ENCODE data around the gene COMP.

COMP gene

DNA sequence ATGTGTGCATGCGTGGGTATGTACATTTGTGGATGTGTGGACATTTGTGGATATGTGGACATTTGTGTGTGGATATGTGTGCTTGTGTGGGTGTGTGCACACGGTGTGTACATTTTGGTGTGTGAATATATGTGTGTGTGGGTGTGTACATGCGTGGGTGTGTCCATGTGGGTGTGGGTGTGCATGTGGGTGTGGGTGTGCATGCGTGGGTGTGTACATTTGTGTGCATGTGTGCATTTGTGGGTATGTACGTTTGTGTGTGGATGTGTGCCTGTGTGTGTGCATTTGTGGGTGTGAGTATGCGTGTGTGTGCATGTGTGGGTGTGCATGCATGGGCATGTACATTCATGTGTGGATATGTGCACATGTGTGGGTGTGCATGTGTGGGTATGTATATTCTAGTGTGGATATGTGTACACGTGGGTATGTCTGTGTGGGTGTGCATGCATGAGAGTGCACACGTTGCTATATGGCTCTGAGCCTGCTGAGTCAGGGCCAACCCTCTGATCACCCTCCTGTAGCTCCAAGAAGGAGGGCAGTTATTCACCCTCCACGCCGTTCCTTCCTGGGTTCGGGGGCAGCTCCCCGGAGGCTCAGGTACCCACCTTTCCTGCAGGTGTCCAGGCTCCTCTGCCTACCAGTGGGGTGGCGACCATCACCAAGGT lies 20.3 kb downstream of the COMP start:
- H3K4me3 ChIP-seq (ENCODE audit: low read depth, low read length) = no peak overlapping the region

DNA sequence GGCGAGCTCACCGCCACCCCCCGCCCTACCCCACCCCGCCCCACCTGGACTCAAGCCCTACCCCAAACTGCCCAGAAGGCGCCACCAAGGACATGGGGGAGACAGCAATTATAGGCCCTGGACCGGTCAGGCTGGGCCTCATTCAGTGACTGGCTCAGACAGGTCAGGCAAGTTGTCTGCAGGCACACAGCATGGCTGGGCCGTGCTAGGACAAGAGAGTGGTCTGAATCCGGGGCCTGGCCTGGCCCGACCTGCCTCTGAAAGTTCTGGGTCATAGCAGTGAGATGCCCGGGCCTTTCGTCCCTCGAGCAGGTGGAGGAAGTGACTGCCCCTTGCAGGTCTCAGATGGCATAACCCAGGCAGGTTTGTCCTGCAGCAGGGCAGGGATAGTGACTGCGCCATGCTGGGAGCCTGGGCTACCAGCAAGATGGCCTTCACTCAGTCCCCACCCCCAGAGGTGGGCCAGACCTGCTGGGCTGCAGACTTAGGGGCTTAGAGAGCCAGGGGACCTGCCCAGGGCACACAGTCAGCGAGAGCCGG lies 21.0 kb downstream of the COMP start:
- no peak overlapping the region for H3K4me3 ChIP-seq (ENCODE audit: low read depth, low read length)

DNA sequence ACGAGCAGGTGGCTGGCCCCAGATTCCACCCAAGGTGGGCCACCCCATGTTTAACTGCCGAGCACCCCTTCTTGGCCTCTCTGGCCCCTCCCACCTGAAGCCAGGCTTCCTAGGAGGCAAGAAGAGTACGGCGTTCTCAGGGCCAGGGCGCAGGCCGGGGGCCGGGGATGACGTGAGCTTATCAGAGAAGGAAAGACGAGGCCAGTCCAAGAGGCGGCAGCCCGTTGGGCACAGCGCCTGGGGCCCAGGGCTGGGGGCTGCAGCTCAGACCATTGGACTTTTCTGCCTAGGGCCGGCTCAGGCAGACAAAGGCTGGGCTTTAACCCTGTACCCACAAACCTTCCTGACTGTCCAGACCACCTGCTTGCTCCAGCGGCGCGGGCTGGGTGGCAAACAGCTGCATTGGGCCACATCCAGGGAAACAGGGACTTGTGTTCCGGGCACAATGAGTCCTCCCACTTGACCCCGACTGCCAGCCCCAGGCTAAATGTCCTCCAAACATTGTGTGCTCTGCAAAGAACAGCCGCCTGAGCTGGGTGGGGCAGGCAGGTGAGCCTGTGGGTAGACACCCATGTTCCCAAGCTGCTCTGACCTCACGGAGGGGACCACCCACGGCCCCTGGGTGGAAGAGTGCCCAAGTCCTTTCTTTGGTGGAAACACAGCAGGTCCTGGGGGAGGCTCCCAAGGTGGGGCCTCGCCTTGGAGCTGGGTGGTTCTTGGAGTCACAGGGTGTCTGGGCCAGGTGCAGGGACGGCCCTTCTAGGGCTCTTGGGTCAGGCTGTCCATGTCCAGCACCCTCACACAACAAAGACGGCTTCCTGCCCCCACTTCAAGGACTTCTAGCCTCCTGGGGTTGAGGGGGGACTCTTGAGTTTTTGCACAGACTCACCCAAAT lies 21.9 kb downstream of the COMP start:
- no peak overlapping the region for H3K4me3 ChIP-seq (ENCODE audit: low read depth, low read length)

DNA sequence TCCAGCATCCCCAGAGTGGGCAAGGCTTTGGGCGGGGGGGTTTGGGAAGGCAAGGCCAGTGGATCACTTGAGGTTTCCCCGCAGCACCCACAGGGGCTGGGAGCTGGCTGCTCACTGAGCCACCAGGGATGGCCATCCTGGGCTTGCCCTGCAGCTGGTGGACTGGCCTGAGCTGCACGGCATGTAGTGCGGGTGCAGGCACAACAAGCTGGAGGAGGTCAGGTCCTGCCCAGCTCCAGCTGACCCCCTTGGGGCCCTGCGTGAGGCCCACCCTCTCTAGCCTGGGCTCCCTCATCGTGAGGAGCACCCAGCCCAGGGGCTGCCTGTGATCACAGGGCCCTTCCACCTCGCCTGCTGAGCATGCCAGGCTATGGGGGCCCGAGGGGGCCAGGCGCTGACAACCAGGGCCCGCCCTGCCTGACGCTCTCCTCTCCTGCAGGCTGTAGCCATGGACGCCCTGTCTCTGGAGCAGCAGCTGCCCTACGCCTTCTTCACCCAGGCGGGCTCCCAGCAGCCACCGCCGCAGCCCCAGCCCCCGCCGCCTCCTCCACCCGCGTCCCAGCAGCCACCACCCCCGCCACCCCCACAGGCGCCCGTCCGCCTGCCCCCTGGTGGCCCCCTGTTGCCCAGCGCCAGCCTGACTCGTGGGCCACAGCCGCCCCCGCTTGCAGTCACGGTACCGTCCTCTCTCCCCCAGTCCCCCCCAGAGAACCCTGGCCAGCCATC lies 22.9 kb downstream of the COMP start:
- no peak overlapping the region for H3K4me3 ChIP-seq (ENCODE audit: low read depth, low read length)

DNA sequence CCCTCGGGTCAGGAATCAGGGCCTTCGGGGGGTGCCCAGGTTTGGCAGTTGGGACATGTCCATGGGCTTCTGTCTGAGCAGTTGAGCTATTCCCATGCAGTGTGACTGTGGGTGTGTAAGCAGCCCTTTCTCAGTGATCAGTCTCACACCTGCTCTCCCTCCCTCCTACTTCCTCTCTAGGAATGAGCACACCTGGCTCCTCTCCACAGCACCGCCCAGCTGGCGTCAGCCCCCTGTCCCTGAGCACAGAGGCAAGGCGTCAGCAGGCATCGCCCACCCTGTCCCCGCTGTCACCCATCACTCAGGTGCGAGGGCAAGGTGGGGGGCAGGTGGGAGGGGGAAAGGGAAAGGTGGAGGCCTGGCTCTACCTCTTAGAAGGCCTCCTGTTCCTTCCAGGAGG lies 25.9 kb downstream of the COMP start:
- no peak overlapping the region for H3K4me3 ChIP-seq (ENCODE audit: low read depth, low read length)

DNA sequence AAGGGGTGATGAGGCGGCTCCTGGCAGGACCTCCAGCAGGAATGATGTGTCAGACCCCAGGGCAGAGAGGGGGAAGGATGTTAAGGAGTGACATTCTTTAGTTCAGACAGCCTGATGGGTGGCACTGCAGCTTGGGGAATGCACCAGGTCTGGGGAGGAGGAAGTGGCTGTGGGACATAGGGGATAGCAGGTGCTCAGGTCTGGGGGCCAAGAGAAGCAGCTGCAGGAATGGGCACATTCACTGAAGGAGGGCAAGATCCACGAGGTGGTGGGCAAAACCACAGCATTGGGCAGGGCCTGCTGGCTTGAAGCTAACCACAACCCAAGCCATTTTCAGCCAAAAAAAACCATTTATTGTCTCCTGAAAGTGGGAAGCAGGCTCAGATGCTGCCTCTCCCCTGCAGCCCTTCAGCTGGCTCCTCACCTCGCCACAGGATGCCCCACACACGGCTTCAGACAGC lies 26.5 kb downstream of the COMP start:
- H3K4me3 ChIP-seq (ENCODE audit: low read depth, low read length) = no peak overlapping the region

DNA sequence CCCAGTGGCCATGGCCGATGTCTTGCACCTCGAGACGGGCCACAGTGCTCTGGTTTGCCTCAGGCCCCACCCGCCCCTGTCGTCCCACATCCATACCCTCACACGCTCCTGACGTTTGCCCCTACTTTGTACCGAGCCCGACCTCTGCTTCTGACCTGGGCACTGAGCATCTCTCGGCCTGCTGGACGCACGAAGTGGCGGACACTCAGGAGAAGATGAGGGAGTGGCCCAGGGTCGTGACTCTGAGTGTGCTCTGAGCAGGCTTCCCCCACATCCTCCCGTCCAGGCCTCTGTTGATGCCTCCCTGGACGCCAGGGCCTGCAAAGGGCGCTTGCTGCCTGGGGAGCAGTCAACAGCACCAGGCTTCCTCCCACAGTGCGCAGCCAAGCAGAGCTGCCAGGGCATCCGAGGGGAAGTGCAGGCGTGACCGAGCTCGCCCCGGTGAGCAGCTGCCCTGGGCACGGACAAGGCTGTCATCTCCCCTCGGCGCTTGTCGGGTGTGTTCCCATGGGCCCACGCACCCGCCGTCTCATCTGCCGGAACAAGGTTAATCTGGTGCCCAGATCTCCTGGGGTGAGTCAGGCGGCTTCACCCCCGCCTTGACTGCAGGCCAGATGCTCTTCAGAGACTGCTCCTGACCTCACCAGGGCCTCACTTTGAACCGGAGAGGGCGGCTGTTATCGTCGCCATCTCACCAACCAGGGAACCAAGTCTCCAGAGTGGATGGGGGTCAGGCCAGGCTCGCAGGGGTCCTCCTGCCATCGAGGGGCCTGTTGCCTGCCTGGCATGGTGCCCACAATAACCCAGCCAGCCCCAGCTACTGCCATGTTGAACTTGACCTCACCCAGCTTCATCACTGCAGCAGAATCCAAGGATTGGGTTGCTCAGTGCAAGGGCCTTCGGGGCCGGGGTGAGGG lies 27.2 kb downstream of the COMP start:
- no peak overlapping the region for H3K4me3 ChIP-seq (ENCODE audit: low read depth, low read length)

DNA sequence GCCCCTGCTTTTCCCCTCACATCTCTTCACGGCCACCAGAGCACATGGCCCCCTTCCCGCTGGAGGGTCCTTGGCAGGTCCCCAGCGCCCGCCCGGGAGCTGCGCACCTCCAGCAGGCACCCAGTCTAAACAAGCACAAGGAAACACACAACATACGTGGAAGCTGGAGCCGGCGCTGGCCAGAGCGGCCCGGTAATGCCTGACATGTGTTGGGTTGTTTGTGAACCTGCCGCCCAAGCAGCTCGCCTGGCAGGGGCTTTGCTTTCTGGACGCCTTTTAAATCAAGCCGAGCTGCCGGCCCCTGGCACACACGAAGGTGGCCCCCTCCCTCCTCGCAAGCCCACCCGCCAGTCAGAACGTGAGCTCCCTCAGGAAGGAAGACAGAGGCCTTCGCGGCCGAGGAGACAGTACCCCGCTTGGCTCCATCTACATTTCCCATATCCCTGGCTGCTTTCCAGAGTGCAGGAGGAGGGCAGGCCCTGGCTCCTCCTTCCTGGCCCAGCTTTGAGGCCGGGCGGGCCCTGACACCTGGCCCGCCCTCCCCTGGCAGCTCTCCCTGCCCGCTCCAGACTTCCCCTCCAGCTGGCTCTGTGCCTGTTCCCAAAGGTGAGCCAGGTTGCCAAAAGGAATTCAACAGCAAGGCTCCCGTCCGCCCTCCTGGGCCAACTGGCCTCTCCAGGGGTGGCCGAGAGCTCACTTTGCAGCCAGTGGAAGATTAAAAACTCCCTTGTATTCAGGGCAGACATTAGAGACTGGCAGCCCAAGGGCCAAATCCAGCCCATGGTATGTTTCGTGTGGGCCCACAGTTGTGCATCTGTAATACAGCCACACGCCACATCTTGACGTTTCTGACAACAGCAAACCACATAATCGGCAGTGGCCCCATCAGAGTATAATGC lies 28.7 kb downstream of the COMP start:
- no peak overlapping the region for H3K4me3 ChIP-seq (ENCODE audit: low read depth, low read length)

DNA sequence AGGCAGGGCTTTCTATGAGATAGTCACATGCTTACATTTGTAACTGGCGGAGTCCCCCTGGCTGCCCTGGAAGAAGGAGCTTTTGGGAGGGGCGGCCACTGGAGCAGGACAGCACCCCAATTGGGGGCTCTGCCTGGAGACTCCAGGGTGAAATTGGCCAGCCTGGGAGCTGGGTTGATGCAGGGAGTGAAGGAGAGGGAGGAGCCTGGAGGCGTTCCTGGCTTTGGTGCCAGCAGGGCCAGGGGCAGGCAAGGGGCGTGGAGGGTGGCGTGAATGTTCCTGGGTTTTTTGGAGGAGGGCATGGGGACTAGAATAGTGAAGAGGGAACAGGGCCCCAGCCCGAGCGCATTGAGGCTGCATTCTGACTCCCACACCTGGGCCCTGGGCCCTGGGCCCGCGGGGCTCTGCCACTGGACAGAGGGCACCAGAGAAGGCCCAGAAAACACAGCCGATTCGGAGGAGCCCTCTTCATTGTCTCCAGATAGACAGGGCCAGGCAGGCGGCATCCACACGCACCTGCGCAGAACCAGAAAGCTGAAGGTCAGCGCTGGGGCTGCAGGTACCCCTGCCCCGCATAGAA lies 29.5 kb downstream of the COMP start:
- H3K4me3 ChIP-seq (ENCODE audit: low read depth, low read length) = no peak overlapping the region

DNA sequence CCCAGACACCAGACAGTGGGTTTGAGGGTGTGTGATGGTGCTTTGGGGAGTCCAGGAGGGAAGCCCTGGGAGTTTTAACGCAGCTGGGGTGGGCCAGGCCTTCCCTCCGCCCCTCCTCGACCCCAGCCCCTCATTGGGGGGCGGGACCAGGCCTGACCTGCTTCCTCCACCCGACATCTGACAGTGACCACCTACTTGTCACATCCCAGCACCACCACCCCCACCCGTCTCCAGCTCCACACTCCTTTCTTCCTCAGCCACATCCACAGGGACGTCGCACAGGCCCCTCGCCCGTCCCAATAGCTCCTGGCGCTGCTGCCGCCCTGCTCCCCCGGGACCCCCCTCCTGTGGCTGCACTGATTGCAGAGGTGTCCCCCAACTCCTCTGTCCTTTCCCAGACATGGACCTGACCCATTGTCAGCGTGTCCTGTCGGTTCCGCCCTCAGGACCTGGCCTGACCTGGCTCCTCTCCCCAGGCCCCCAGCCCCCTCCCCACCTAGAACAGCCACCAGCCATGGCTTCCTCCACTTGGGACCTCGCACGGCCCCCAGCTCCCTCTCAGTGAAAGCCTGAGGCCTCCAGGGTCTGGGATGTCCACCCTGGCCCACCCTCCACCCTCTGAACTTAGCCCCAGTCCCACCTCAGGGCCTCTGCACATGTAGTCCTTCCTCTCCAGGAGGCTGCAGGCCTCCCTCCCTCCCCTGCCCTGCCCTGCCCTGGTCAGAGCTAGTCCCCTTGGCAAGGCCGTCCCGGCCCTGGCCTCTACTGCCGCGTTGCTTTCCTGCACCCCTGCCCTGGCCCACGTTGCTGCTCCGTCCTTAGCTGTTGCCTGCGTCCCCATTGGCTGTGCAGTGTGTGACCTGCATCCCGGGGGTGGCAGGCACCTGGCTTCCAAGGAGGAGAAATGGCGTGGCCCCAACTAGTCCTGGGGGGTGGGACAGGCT lies 30.4 kb downstream of the COMP start:
- no peak overlapping the region for H3K4me3 ChIP-seq (ENCODE audit: low read depth, low read length)

DNA sequence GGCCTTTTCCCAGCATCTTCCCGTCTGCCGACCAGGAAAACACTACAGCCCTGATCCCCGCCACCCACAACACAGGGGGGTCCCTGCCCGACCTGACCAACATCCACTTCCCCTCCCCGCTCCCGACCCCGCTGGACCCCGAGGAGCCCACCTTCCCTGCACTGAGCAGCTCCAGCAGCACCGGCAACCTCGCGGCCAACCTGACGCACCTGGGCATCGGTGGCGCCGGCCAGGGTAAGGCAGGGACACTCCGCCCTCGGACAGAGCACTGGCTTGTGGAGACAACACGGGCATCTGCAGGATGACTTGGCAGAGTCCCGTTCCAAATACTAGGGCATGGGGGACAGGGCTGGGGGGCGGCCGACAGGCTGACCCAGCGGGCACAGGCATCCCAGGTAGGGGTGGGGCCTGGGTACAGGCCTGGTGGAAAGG lies 31.1 kb downstream of the COMP start:
- no peak overlapping the region for H3K4me3 ChIP-seq (ENCODE audit: low read depth, low read length)

DNA sequence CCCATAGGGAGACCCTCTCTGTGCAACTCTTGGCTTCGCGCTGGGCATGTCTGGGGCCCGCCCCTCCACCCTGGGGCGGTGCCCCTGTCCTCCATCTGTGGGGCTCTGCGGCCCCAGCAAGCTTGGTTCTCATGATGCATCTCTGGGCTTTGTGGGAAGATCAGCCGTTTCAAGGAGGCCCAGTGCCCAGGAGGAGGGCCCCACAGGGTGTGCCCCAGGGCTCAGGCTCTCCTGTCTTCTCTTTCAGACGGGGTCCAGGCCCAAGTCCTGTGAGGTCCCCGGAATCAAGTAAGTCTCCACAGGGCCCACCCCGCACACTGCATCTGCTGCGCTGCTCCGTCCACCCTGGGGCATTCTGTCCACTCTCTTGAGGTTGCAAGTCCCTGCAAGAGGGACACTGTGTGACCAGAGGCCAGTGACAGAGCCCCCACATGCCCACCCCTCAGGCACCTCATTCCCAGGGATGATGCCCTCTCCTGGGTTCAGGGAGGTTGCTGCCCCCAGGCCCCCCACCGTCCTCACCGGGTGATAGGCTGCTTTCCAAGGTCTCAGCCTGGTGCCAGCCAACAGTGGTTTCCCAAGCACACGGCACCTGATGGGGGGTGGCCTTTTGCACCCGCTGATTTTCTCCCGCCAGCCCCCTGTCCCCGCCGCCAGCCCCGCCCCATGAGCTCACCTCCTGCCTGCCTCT lies 31.7 kb downstream of the COMP start:
- no peak overlapping the region for H3K4me3 ChIP-seq (ENCODE audit: low read depth, low read length)

DNA sequence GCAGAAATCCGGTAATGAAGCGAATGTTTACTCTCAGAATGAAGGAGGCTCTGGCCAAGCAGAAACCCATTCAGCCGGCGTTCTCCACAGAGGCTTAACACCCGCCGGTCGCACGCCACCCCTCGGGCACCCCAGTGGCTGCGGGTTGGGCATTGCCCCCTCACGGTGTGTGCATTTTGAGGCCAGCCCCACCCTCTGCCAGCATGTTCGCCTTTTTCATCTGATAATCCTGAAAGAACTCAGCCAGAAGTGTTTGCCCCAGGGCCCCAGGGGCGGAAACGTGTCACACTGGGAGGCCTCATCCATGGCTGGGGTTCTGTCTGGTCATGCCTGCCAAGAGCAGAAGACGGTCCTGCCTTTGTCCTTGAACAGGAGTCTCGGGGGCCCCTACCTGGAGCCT lies 34.2 kb downstream of the COMP start:
- H3K4me3 ChIP-seq (ENCODE audit: low read depth, low read length) = no peak overlapping the region

DNA sequence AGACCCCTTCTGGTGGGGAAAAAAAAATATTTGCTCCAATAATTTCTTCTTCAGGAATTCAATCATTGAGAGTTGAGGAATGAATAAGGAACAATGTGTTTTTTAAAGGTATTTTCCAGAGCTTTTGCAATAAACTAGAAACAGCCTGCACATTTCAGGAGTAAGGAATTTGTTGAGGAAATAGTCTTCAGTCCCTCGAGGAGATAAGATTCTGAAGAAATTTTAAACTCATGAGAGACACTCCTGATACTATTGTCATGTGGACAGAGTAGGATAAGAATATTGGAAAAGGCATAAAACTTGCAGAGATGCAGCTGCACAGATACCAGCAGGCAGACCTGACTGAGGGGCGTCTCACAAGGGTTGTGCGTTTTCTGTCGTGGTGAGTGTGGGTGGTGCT lies 36.6 kb downstream of the COMP start:
- H3K4me3 ChIP-seq (ENCODE audit: low read depth, low read length) = no peak overlapping the region

DNA sequence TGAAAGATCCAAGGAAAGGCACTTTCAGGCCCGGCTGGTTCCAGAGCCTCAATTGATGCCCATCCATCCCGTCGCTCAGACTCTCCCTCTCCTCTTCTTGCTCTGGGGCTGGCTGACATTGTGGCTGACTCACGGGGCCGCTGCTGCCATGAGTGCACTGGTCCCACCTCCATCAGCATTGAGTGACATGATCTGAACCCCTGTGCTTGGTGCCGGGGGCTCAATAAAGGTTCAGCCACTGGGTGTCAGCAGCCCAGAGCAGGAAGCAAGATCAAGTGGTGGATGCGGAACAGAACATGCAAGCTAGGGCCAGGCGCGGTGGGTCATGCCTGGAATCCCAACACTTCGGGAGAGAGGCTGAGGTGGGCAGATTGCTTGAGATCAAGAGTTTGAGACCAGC lies 39.5 kb downstream of the COMP start:
- H3K4me3 ChIP-seq (ENCODE audit: low read depth, low read length) = no peak overlapping the region

DNA sequence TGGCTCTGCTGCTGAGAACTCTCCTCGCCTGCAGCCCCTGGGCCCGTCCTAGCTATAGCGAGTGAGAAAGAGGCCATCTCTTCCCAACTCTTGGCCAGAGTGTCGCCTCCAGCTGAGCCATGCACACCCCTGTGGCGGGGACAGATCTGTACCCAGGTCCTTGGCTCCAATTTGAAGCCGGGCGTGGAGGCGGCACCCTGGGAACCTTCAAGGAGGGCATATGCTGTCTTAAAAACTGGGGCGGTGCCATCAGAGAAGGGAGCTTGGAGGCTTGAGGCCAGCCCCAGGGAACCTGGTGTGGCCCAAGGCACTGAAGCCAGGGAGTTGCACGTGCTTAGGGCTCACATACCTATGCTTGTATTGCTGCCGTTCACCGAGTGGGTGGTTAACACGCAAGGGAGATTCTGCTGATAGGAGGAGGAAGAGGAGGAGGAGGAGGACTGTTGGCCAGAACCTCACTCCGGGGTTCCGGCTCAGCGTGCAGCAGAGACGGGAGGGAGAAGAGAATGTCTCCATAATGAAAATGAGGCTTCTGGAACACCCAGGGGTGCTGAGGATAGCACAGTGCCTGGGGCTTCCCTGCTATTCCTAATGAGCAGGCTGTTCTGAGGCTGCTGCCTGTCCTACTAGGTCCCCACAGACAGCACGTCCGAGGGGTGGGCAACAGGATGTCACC lies 40.7 kb downstream of the COMP start:
- no peak overlapping the region for H3K4me3 ChIP-seq (ENCODE audit: low read depth, low read length)

All from iPS-11a (cell line).